GM18511 (cell line): Measurements from ENCODE around the gene MED27.
"Not testable (repeated sequence)": the region's sequence is repeated elsewhere in the genome, so short reads cannot be mapped to it uniquely, and the experiment has no call there.

Experiments
- ATAC-seq: cut with Tn5 transposase; IDR thresholded peaks from one replicate; pipeline ENCODE4 v1.9.1; 2021; ENCODE audit warnings: mild to moderate bottlenecking, moderate library complexity; ENCODE audit not compliant: unreplicated experiment

Gene MED27

GRCh38 chr9:131937451-131937850, 142.2 kb downstream of the MED27 start:
- ATAC-seq, result no peak

GRCh38 chr9:131936929-131937328, 142.7 kb downstream of the MED27 start:
- no peak for ATAC-seq

GRCh38 chr9:131934673-131935072, 145.0 kb downstream of the MED27 start:
- no peak for ATAC-seq

GRCh38 chr9:131927091-131927490, 152.6 kb downstream of the MED27 start:
- no peak for ATAC-seq

GRCh38 chr9:131926360-131926922, 153.2 kb downstream of the MED27 start:
- no peak for ATAC-seq

GRCh38 chr9:131925677-131926177, 153.9 kb downstream of the MED27 start:
- no peak for ATAC-seq

- ATAC-seq, result no peak
Observed at GRCh38 chr9:131923766-131924165, 155.9 kb downstream of the MED27 start.

- no peak for ATAC-seq
Observed at GRCh38 chr9:131923132-131923671, 156.5 kb downstream of the MED27 start.

- not testable (repeated sequence) for ATAC-seq
Observed at GRCh38 chr9:131921635-131922034, 158.0 kb downstream of the MED27 start.

GRCh38 chr9:131919216-131919615, 160.5 kb downstream of the MED27 start:
- no peak for ATAC-seq

GRCh38 chr9:131918481-131918880, 161.2 kb downstream of the MED27 start:
- no peak for ATAC-seq

GRCh38 chr9:131917009-131917408, 162.7 kb downstream of the MED27 start:
- no peak for ATAC-seq

- ATAC-seq, result no peak
Observed at GRCh38 chr9:131915181-131915580, 164.5 kb downstream of the MED27 start.

- no peak for ATAC-seq
Observed at GRCh38 chr9:131912671-131913070, 167.0 kb downstream of the MED27 start.

- no peak for ATAC-seq
Observed at GRCh38 chr9:131912069-131912468, 167.6 kb downstream of the MED27 start.

GRCh38 chr9:131910572-131910971, 169.1 kb downstream of the MED27 start:
- ATAC-seq, result no peak

- ATAC-seq, result no peak
Observed at GRCh38 chr9:131905144-131905543, 174.5 kb downstream of the MED27 start.

GRCh38 chr9:131899296-131900228, 180.1 kb downstream of the MED27 start:
- no peak for ATAC-seq

- ATAC-seq, result no peak
Observed at GRCh38 chr9:131892902-131893500, 186.7 kb downstream of the MED27 start.

GRCh38 chr9:131892162-131892707, 187.4 kb downstream of the MED27 start:
- ATAC-seq, result no peak

GRCh38 chr9:131891598-131891997, 188.1 kb downstream of the MED27 start:
- ATAC-seq, result no peak
